Measurements from ENCODE around the gene MAPK1IP1L. TPM values are rescaled to one million over a fixed set of nuclear protein-coding genes. Genes with fewer than 3 reads are reported as not detected.

Gene MAPK1IP1L
- total RNA-seq, 1 experiment from 2014 or later = 73.9 TPM

GRCh38 chr14:55099756-55100155 is 48.3 kb downstream of the MAPK1IP1L start:
- ChIA-PET CTCF (no interaction called here), POLR2A (ENCODE audit: unreplicated experiment) (no interaction called here)
- Histone ChIP-seq H3K4me2 (ENCODE audit: low read length) (no peak overlapping the region), H3K9me2 (replicated peaks; ENCODE audit: low read length) (no peaks in the 10 kb centered on the region), H3K9me3 (ENCODE audit: low read length) (peaks cover 6% of the 10 kb centered on the region), H3K4me3 (ENCODE audit: low read length) (no peak overlapping the region), H3K36me3 (ENCODE audit: low read depth, low read length) (peaks cover 5% of the 10 kb centered on the region; the same call in 1 of the 2 replicates), H3K9ac (ENCODE audit: low read length) (no peak overlapping the region), H4K20me1 (ENCODE audit: low read length) (no peaks in the 10 kb centered on the region), H3K27ac (ENCODE audit: low read length) (no peak overlapping the region), H3K79me2 (ENCODE audit: low read length) (no peaks in the 10 kb centered on the region), H3K4me1 (ENCODE audit: insufficient read depth, low read length) (peaks cover 58% of the 10 kb centered on the region), H3F3A (ENCODE audit: low read length, unreplicated experiment) (peaks cover 20% of the 10 kb centered on the region), H2AFZ (ENCODE audit: low read length) (no peak overlapping the region), H3K27me3 (ENCODE audit: low read length) (no peaks in the 10 kb centered on the region)
- intact Hi-C loops (cut with micrococcal nuclease) = no loop called here
- BruUV-seq (replicated peaks) = no TSS peak
- ATAC-seq = no peak
- no peak for DNase-seq
- TF ChIP-seq EZH2 (IDR thresholded peaks at IDR 0.05; ENCODE audit: low read length, unreplicated experiment) (no peak), CTCF (conservative IDR thresholded peaks at IDR 0.05; ENCODE audit: low read depth, low read length) (no peak), EZH2phosphoT487 (IDR thresholded peaks at IDR 0.05; ENCODE audit: borderline replicate concordance, low read length) (no peak)

- Histone ChIP-seq H3K9ac (ENCODE audit: low read length) (peak overlapping the region; percentile 9; the same call in 1 of the 2 replicates), H3K4me3 (ENCODE audit: low read length) (no peak overlapping the region), H3K79me2 (ENCODE audit: low read length) (no peaks in the 10 kb centered on the region), H3K4me1 (ENCODE audit: insufficient read depth, low read length) (peaks cover 49% of the 10 kb centered on the region), H3K27me3 (ENCODE audit: low read length) (no peaks in the 10 kb centered on the region), H3K36me3 (ENCODE audit: low read depth, low read length) (peaks cover 5% of the 10 kb centered on the region; the same call in 1 of the 2 replicates), H3K27ac (ENCODE audit: low read length) (peak overlapping the region; percentile 89), H4K20me1 (ENCODE audit: low read length) (no peaks in the 10 kb centered on the region), H3F3A (ENCODE audit: low read length, unreplicated experiment) (peaks cover 20% of the 10 kb centered on the region), H2AFZ (ENCODE audit: low read length) (no peak overlapping the region), H3K9me2 (replicated peaks; ENCODE audit: low read length) (no peaks in the 10 kb centered on the region), H3K4me2 (ENCODE audit: low read length) (peak overlapping the region; percentile 77), H3K9me3 (ENCODE audit: low read length) (peaks cover 6% of the 10 kb centered on the region)
- ATAC-seq (no peak), DNase-seq (no peak)
- BruUV-seq (replicated peaks) = no TSS peak
- POLR2A ChIA-PET (ENCODE audit: unreplicated experiment) = interaction anchor here (1.1 to 2.8 kb wide), 3 partner anchors 26 to 30 kb away, joined by 5 to 45 read pairs (median 8); partner anchors contain the start of gene LGALS3
- CTCF ChIA-PET = interaction anchor here (2.3 kb wide), 1 partner anchor 59 kb away, joined by 12 read pairs; no protein-coding TSS in a partner anchor
- intact Hi-C loops (cut with micrococcal nuclease) = loop anchor here (1.0 kb wide), 2 partner anchors 26 to 60 kb away; no protein-coding TSS in a partner anchor
- TF ChIP-seq EZH2phosphoT487 (IDR thresholded peaks at IDR 0.05; ENCODE audit: borderline replicate concordance, low read length) (no peak), EZH2 (IDR thresholded peaks at IDR 0.05; ENCODE audit: low read length, unreplicated experiment) (no peak), CTCF (conservative IDR thresholded peaks at IDR 0.05; ENCODE audit: low read depth, low read length) (no peak)
Observed at GRCh38 chr14:55101698-55102097, 50.3 kb downstream of the MAPK1IP1L start.

- Histone ChIP-seq H3K27ac (ENCODE audit: low read length) (peak overlapping the region; percentile 89), H2AFZ (ENCODE audit: low read length) (no peak overlapping the region), H3F3A (ENCODE audit: low read length, unreplicated experiment) (peaks cover 20% of the 10 kb centered on the region), H3K9ac (ENCODE audit: low read length) (peak overlapping the region; percentile 79), H3K9me2 (replicated peaks; ENCODE audit: low read length) (no peaks in the 10 kb centered on the region), H3K79me2 (ENCODE audit: low read length) (no peaks in the 10 kb centered on the region), H3K4me2 (ENCODE audit: low read length) (peak overlapping the region; percentile 77), H4K20me1 (ENCODE audit: low read length) (no peaks in the 10 kb centered on the region), H3K4me3 (ENCODE audit: low read length) (peak overlapping the region; percentile 51), H3K27me3 (ENCODE audit: low read length) (no peaks in the 10 kb centered on the region), H3K36me3 (ENCODE audit: low read depth, low read length) (peaks cover 5% of the 10 kb centered on the region; the same call in 1 of the 2 replicates), H3K4me1 (ENCODE audit: insufficient read depth, low read length) (peaks cover 49% of the 10 kb centered on the region), H3K9me3 (ENCODE audit: low read length) (peaks cover 6% of the 10 kb centered on the region)
- intact Hi-C loops (cut with micrococcal nuclease) = loop anchor here (1.0 kb wide), 2 partner anchors 25 to 59 kb away; no protein-coding TSS in a partner anchor
- POLR2A ChIA-PET (ENCODE audit: unreplicated experiment) = interaction anchor here (0.6 to 2.8 kb wide), 5 partner anchors 25 to 345 kb away, joined by 3 to 45 read pairs (median 5); partner anchors contain the start of gene LGALS3
- TF ChIP-seq EZH2phosphoT487 (IDR thresholded peaks at IDR 0.05; ENCODE audit: borderline replicate concordance, low read length) (no peak), CTCF (conservative IDR thresholded peaks at IDR 0.05; ENCODE audit: low read depth, low read length) (no peak), EZH2 (IDR thresholded peaks at IDR 0.05; ENCODE audit: low read length, unreplicated experiment) (no peak)
- peak; percentile 100 for DNase-seq
- CTCF ChIA-PET = interaction anchor here (0.6 to 2.3 kb wide), 5 partner anchors 28 to 538 kb away, joined by 3 to 12 read pairs (median 4); partner anchors contain the start of gene LGALS3
- no TSS peak for BruUV-seq (replicated peaks)
- ATAC-seq = peak; percentile 77
Observed at GRCh38 chr14:55102141-55102621, 50.7 kb downstream of the MAPK1IP1L start.

Data from PC-3 (cell line).